ENCODE data around the gene RABGAP1L. TPM values are rescaled to one million over a fixed set of nuclear protein-coding genes. Genes with fewer than 3 reads are reported as not detected.

Gene RABGAP1L
- polyA plus RNA-seq, 3 donors = 35.2 to 75.3 (median 63.3) TPM

- intact Hi-C loops (cut with micrococcal nuclease) = no loop called here
- no peak overlapping the region for H3K4me3 ChIP-seq (replicated peaks in 1 of 3; ENCODE audit: low read depth in 2 of 3, low read length in 3 of 3)
Observed at GRCh38 chr1:174413632-174414031, 254.3 kb downstream of the RABGAP1L start.

GRCh38 chr1:174414203-174414602, 254.9 kb downstream of the RABGAP1L start:
- Histone ChIP-seq H3K4me2 (replicated peaks; ENCODE audit: extremely low read depth, low read length, poor library complexity, severe bottlenecking) (no peak overlapping the region), H3K4me3 (replicated peaks in 1 of 3; ENCODE audit: low read depth in 2 of 3, low read length in 3 of 3) (no peak overlapping the region), H3K27ac (ENCODE audit: low read depth in 1 of 2, low read length in 2 of 2) (no peak overlapping the region), H3K9ac (ENCODE audit: insufficient read depth, low read length, poor library complexity, severe bottlenecking) (no peak overlapping the region), H3K9me3 (replicated peaks in 1 of 2; ENCODE audit: control insufficient read depth in 1 of 2, insufficient read depth in 1 of 2, low read length in 2 of 2) (no peaks in the 10 kb centered on the region), H3K4me1 (ENCODE audit: control insufficient read depth in 1 of 2, insufficient read depth in 2 of 2, low read length in 2 of 2) (no peaks in the 10 kb centered on the region), H3K27me3 (ENCODE audit: control insufficient read depth in 2 of 2, insufficient read depth in 2 of 2, low read length in 2 of 2) (no peaks in the 10 kb centered on the region), H3K79me2 (ENCODE audit: insufficient read depth, low read length) (no peaks in the 10 kb centered on the region), H3K36me3 (replicated peaks in 1 of 2; ENCODE audit: control insufficient read depth in 1 of 2, insufficient read depth in 2 of 2, low read length in 2 of 2) (no peaks in the 10 kb centered on the region), H2AFZ (ENCODE audit: insufficient read depth, low read depth, low read length, poor library complexity, severe bottlenecking) (no peak overlapping the region), H4K20me1 (ENCODE audit: insufficient read depth, low read length) (no peaks in the 10 kb centered on the region)
- Mint-ChIP-seq H3K4me3 (no peak overlapping the region), H3K27ac (no peak overlapping the region), H3K27me3 (ENCODE audit: low read depth in 3 of 3) (no peaks in the 10 kb centered on the region), H3K9me3 (peaks cover 0 to 12% (median 4%) of the 10 kb centered on the region in 7 donors), H3K4me1 (peaks cover 3% of the 10 kb centered on the region), H3K36me3 (no peaks in the 10 kb centered on the region)
- no CpG with 5 or more reads among the region's 1 CpG for WGBS (ENCODE audit: insufficient coverage)
- intact Hi-C loops (cut with micrococcal nuclease) = no loop called here
- no peak for DNase-seq
- TF ChIP-seq CTCF (IDR thresholded peaks at IDR 0.05) = no peak

More at GRCh38 chr1:174413632-174414031, 254.3 kb downstream of the RABGAP1L start:
- Histone ChIP-seq H3K4me1 (ENCODE audit: control insufficient read depth in 1 of 2, insufficient read depth in 2 of 2, low read length in 2 of 2) (no peaks in the 10 kb centered on the region), H3K27ac (ENCODE audit: low read depth in 1 of 2, low read length in 2 of 2) (no peak overlapping the region), H3K4me2 (replicated peaks; ENCODE audit: extremely low read depth, low read length, poor library complexity, severe bottlenecking) (no peak overlapping the region), H3K27me3 (ENCODE audit: control insufficient read depth in 2 of 2, insufficient read depth in 2 of 2, low read length in 2 of 2) (no peaks in the 10 kb centered on the region), H3K9me3 (replicated peaks in 1 of 2; ENCODE audit: control insufficient read depth in 1 of 2, insufficient read depth in 1 of 2, low read length in 2 of 2) (no peaks in the 10 kb centered on the region), H2AFZ (ENCODE audit: insufficient read depth, low read depth, low read length, poor library complexity, severe bottlenecking) (no peak overlapping the region), H4K20me1 (ENCODE audit: insufficient read depth, low read length) (no peaks in the 10 kb centered on the region), H3K9ac (ENCODE audit: insufficient read depth, low read length, poor library complexity, severe bottlenecking) (no peak overlapping the region), H3K36me3 (replicated peaks in 1 of 2; ENCODE audit: control insufficient read depth in 1 of 2, insufficient read depth in 2 of 2, low read length in 2 of 2) (no peaks in the 10 kb centered on the region), H3K79me2 (ENCODE audit: insufficient read depth, low read length) (no peaks in the 10 kb centered on the region)
- WGBS (ENCODE audit: insufficient coverage) = 95% methylated on average over 3 of the region's 4 CpGs
- Mint-ChIP-seq H3K9me3 (peaks cover 0 to 15% (median 7%) of the 10 kb centered on the region in 7 donors), H3K4me1 (peaks cover 3% of the 10 kb centered on the region), H3K27ac (no peak overlapping the region), H3K27me3 (ENCODE audit: low read depth in 3 of 3) (no peaks in the 10 kb centered on the region), H3K4me3 (no peak overlapping the region), H3K36me3 (no peaks in the 10 kb centered on the region)
- no peak for DNase-seq
- TF ChIP-seq CTCF (IDR thresholded peaks at IDR 0.05) = no peak

Data from CD14-positive monocyte (primary cell).